ENCODE data around the gene CLIP4. TPM values are rescaled to one million over a fixed set of nuclear protein-coding genes. Genes with fewer than 3 reads are reported as not detected.

The CLIP4 gene
- total and polyA plus RNA-seq, 2 experiments from 2014 or later: 0.06 to 0.14 TPM

GRCh38 chr2:29108225-29108624 lies 7.0 kb upstream of the CLIP4 start:
- no peak overlapping the region for H3K4me2 ChIP-seq

More at GRCh38 chr2:29108225-29108624, 7.0 kb upstream of the CLIP4 start:
- Histone ChIP-seq H4K20me1 (replicated peaks; ENCODE audit: insufficient read depth) (no peaks in the 10 kb centered on the region), H3K79me2 (replicated peaks; ENCODE audit: insufficient read depth) (no peaks in the 10 kb centered on the region), H3F3A (replicated peaks; ENCODE audit: low read depth) (no peaks in the 10 kb centered on the region), H3K27ac (ENCODE audit: low read depth) (no peak overlapping the region), H2AFZ (no peak overlapping the region), H3K36me3 (ENCODE audit: insufficient read depth) (no peaks in the 10 kb centered on the region), H3K9me2 (ENCODE audit: insufficient read depth) (no peaks in the 10 kb centered on the region), H3K4me1 (ENCODE audit: insufficient read depth) (no peaks in the 10 kb centered on the region), H3K27me3 (ENCODE audit: insufficient read depth) (peaks cover 13% of the 10 kb centered on the region), H3K4me3 (no peak overlapping the region)
- no peaks in the 10 kb centered on the region for H3K4me1 Mint-ChIP-seq
- no peak overlapping the region for H3K27ac Mint-ChIP-seq
- ATAC-seq (no peak), DNase-seq (ENCODE audit: low spot score) (no peak)
- peaks cover 8% of the 10 kb centered on the region for H3K27me3 Mint-ChIP-seq (ENCODE audit: insufficient read depth, low read depth, poor library complexity)
- TF ChIP-seq CREB1 (CRISPR knock-in tag; IDR thresholded peaks at IDR 0.05; ENCODE audit: low read depth) (no peak), ZNF462 (CRISPR knock-in tag; IDR thresholded peaks at IDR 0.05) (no peak), STAT1 (IDR thresholded peaks at IDR 0.05; ENCODE audit: unreplicated experiment) (no peak)
- no peaks in the 10 kb centered on the region for H3K9me3 Mint-ChIP-seq
- no peak overlapping the region for H3K4me3 Mint-ChIP-seq
- no peaks in the 10 kb centered on the region for H3K36me3 Mint-ChIP-seq (ENCODE audit: low read depth)
